Cortex of kidney (tissue), 1 donor: ENCODE results near the gene MBLAC2.
A peak's percentile ranks its signal among the peaks of the same experiment; 100 is the strongest.

Experiments used
- DNase-seq: peaks from one replicate; lab custom pipeline; 2025; lab: John Stamatoyannopoulos, UW

The MBLAC2 gene

GRCh38 chr5:90461288-90461687 is 13.3 kb downstream of the MBLAC2 start:
- no peak for DNase-seq

- DNase-seq, result no peak
These were observed 27.6 kb downstream of the MBLAC2 start for GRCh38 chr5:90446961-90447360.

- no peak for DNase-seq
These were observed 33.9 kb downstream of the MBLAC2 start for GRCh38 chr5:90440644-90441043.

GRCh38 chr5:90438100-90438499 is 36.5 kb downstream of the MBLAC2 start:
- DNase-seq, result no peak

- DNase-seq, result no peak
These were observed 36.9 kb downstream of the MBLAC2 start for GRCh38 chr5:90437663-90438062.

DNA sequence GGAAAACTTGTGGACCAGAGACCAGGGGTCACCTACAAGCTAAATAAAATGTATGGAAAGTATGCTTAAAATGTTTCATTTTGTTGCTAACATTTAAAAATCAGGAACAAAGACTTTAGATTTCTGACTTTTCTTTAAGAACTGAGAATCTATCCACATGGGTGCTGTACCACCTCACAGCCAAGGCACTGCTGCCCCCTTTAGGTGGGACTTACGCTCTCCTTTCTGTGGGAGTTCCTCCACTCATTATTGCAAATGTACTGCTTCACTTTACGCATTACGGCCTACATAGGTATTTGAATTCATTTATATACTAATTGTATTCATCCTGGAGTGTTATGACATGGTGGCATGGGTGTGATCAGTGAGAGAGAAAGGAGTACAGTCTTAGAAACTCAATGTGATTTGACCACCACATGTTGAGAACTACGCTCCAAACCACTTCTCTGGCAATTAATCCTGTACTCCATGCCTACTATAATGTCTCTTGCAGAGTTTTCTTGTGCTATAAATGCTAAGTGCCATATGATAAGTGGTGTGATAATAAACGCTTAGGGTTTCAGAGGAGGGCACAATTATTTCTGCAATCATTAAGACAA is 40.4 kb downstream of the MBLAC2 start:
- DNase-seq, result no peak

GRCh38 chr5:90424245-90424644 is 50.3 kb downstream of the MBLAC2 start:
- DNase-seq, result no peak

DNA sequence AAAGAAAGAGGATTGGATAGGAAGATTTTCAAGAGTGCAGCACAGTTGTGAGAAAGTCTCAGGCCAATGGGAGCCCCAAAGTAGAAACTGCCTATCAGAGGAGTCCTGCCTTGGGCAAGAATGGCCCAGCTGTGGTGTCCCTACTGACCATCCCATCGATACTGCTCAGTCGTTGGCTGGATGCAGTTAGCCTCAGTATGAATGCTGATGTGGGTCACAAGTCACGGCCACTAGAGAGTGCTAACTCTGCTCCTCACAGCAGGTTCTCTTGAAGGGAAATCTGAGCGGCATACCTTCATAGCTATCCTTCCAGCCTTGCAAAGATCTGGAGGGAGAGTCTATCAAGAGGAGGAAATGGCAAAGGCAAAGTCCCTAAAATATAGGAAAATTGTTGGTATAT is 53.4 kb downstream of the MBLAC2 start:
- DNase-seq, result no peak

DNA sequence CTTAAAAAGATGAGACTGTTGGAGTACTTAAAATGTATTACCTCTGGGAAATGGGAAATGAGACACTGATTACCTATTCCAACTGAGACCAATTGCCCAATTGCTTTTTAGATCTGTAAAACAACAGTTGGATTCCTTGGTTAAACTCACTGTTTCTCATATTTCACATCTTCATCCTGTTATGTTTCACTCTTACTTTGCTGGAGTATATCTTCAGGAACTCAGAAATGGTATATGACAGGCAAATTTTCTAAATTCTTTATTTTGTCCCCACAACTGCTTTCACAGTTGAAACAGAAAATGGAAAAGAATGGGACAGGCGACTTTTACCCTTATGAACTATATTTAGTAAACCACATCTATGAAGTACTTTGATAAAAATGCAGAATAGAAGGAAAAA is 56.4 kb downstream of the MBLAC2 start:
- DNase-seq, result no peak

GRCh38 chr5:90410178-90410762 is 64.3 kb downstream of the MBLAC2 start:
- DNase-seq, result no peak

DNA sequence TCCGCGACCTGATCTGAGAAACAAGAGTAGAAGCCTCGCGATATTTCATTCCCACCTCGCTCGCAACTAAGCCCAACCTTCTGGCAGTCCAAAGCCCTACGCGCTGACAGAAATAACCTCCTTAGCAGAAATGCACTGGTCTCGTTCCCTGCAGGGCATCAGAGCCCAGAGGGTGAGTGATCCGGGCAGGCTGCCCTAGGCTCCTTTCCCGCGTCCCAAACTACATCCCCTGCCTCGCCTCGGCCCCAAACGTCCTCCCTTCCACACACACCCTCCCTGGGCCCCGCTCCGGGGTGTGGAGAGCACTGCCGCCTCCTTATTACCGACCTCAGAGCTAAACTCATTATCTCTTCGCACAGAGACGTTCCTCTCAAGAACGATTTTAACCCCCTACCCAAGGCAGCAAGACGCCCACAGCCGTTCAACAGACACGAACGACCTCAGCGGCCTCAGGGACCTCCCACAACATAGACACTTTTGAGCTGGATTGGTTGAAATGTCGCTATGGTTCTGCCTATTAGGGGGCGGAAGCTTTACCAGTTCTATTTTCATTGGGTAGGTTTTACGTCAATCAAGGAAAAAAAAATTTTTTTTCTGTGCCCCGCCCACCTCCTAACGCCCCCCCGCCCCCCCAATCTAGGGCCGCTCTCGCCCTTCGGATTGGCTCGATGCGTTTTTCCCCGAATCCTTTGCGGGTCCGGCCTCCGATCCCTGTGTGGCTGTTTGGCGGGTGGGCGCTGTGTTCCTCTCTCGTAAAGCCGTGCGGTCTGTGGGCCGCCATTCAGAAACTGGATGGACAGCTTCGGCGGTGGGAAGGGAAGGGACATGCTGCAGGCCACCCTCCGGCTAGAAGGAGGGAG is 65.0 kb downstream of the MBLAC2 start, which contains the start of gene CETN3:
CETN3 (minus strand) TSS at position 439 of the 860 bp plus-strand sequence; CDS start at position 344, 95 bp downstream.
- peak; percentile 14 for DNase-seq

- no peak for DNase-seq
These were observed 65.8 kb downstream of the MBLAC2 start for GRCh38 chr5:90408571-90409317.
